ENCODE data around the gene IRAK1. TPM values are rescaled to one million over a fixed set of nuclear protein-coding genes. Genes with fewer than 3 reads are reported as not detected.

Gene IRAK1
- total RNA-seq (136 and 138 TPM in 2 replicates), polyA plus RNA-seq (63.6 and 74.7 TPM in 2 replicates), polyA minus RNA-seq (59.6 and 74.0 TPM in 2 replicates), Bru-seq, nascent RNA (percentile 69 among the genes with signal in this experiment), BruChase-seq, experiment 1, labeled RNA remaining after a 6-hour chase (percentile 91 among the genes with signal in this experiment), BruChase-seq, experiment 2, labeled RNA remaining after a 2-hour chase (percentile 83 among the genes with signal in this experiment)
- polyA plus RNA-seq (2011; cell fraction: cytosol; rRNA removed): 61.2 and 72.6 TPM in 2 replicates
- polyA plus RNA-seq (2011; cell fraction: nucleus; rRNA removed): 58.0 and 67.1 TPM in 2 replicates
- 139 and 171 TPM in 2 replicates for polyA plus RNA-seq (2012)
- 227 TPM for polyA minus RNA-seq (2011; cell fraction: cytosol; rRNA and poly(A)+ RNA removed)
- 21.2 and 30.2 TPM in 2 replicates for polyA minus RNA-seq (2011; cell fraction: nucleus; rRNA and poly(A)+ RNA removed)
- long read RNA-seq, transcript IRAK1-204 (14 exons, 2,049 nt): minor isoform, 25 of 268 reads
- long read RNA-seq, transcript IRAK1-203 (14 exons, 3,666 nt): major isoform, 118 of 268 reads
- long read RNA-seq, partial matches to known transcripts: 70 of 268 reads
- long read RNA-seq, other reads (novel, unspliced or antisense): 52 of 268 reads

- Histone ChIP-seq H3K79me2 (ENCODE audit: control insufficient read depth, insufficient read depth, low read length) (peaks cover 28% of the 10 kb centered on the region), H2AFZ (ENCODE audit: low read depth, low read length) (no peak within 1 kb of the TSS), H3K9ac (replicated peaks; ENCODE audit: extremely low read depth, insufficient read depth, low read length) (peak within 1 kb of the TSS; percentile 82), H3K4me3 (replicated peaks in 1 of 3; ENCODE audit: insufficient read depth in 1 of 3, low read depth in 1 of 3, low read length in 3 of 3) (peak within 1 kb of the TSS; percentile 44 to 69 (median 59)), H3K4me2 (ENCODE audit: insufficient read depth, low read length) (peak within 1 kb of the TSS; percentile 82), H3K27me3 (ENCODE audit: control insufficient read depth in 2 of 2, insufficient read depth in 2 of 2, low read length in 2 of 2) (no peaks in the 10 kb centered on the region), H3K9me3 (replicated peaks; ENCODE audit: control insufficient read depth, insufficient read depth, low read length) (no peaks in the 10 kb centered on the region), H3K27ac (ENCODE audit: insufficient read depth, low read depth, low read length) (peak within 1 kb of the TSS; percentile 90), H3K36me3 (ENCODE audit: control insufficient read depth in 2 of 2, extremely low read depth in 1 of 2, insufficient read depth in 2 of 2, low read length in 2 of 2) (peaks cover 0 to 17% of the 10 kb centered on the region in 2 experiments), H3K4me1 (ENCODE audit: control insufficient read depth, extremely low read depth, insufficient read depth, low read length) (peaks cover 25% of the 10 kb centered on the region), H4K20me1 (replicated peaks; ENCODE audit: control insufficient read depth, extremely low read depth, insufficient read depth, low read length) (no peaks in the 10 kb centered on the region), H3K9me1 (replicated peaks; ENCODE audit: control insufficient read depth, extremely low read depth, insufficient read depth, low read length) (no peaks in the 10 kb centered on the region)
- dilution Hi-C loops (cut with MboI; ENCODE audit: extremely low pct_ligation_motif_present, low sequenced_read_pairs) (no loop called here), intact Hi-C loops (cut with micrococcal nuclease) (loop anchor here (1.0 to 2.0 kb wide), 2 partner anchors 48 to 77 kb away; partner anchors contain the start of genes MECP2 and TMEM187)
- POLR2A ChIA-PET: no interaction called here
- CTCF ChIA-PET: interaction anchor here (0.5 to 3.5 kb wide), 3 partner anchors 27 to 296 kb away, joined by 3 to 14 read pairs (median 4); no protein-coding TSS in a partner anchor
- DNase-seq (ENCODE audit: low read depth, low spot score) (peak; percentile 37), FAIRE-seq (peak; percentile 84)
- no TSS peak for BruUV-seq (replicated peaks)
- TF ChIP-seq, protein P1, sequence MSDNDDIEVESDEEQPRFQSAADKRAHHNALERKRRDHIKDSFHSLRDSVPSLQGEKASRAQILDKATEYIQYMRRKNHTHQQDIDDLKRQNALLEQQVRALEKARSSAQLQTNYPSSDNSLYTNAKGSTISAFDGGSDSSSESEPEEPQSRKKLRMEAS (IDR thresholded peaks at IDR 0.05; ENCODE audit: insufficient read depth, insufficient read length): no peak
- TF ChIP-seq FOS (IDR thresholded peaks at IDR 0.05; ENCODE audit: borderline replicate concordance, insufficient read depth, low read length) (no peak), POLR2A (IDR thresholded peaks at IDR 0.05; ENCODE audit: low read depth, low read length) (no peak), POLR2AphosphoS5 (IDR thresholded peaks at IDR 0.05; ENCODE audit: insufficient read depth, low read depth, low read length) (peak; percentile 78), GATA2 (IDR thresholded peaks at IDR 0.05; ENCODE audit: insufficient read depth, insufficient read length, low read depth, low read length) (no peak), MYC (IDR thresholded peaks at IDR 0.05; ENCODE audit: low read depth, low read length) (peak; percentile 42), EZH2 (IDR thresholded peaks at IDR 0.05; ENCODE audit: borderline replicate concordance, low read depth, low read length, severe bottlenecking) (no peak), CTCF (IDR thresholded peaks at IDR 0.05; ENCODE audit: extremely low read depth in 1 of 2, insufficient read depth in 1 of 2, low read depth in 1 of 2, low read length in 2 of 2) (no peak), JUN (IDR thresholded peaks at IDR 0.05; ENCODE audit: borderline replicate concordance, insufficient read depth, insufficient read length, low read depth) (no peak)
Observed at GRCh38 chrX:154019633-154020528, at the start of gene IRAK1. Gene IRAK1, minus strand, starts transcription at chrX:154019902. Its CDS starts 90 bp downstream, at chrX:154019812.

All from endothelial cell of umbilical vein (primary cell).